Thyroid gland (tissue), 4 donors: ENCODE data around the gene MAGI2.

Experiments used
- CTCF ChIP-seq, 6 experiments: fragments of 200-600 bp in 3 of 6; fragments of 450-650 bp in 3 of 6; sonication (generic) in 3 of 6; IDR thresholded peaks; one replicate each; pipeline ENCODE4 v1.5.1; 2016 to 2019; ENCODE audit warnings: antibody characterized with exemption in 6 of 6, mild to moderate bottlenecking in 2 of 6, inconsistent platforms in 1 of 6, moderate library complexity in 1 of 6
- POLR2A ChIP-seq, 2 donors: fragments of 450-650 bp; IDR thresholded peaks; one replicate each; pipeline ENCODE4 v1.6.1; 2017; ENCODE audit warnings: antibody characterized with exemption in 2 of 2, mild to moderate bottlenecking in 2 of 2, moderate library complexity in 1 of 2

GRCh38 chr7:78167860-78168259 lies 1285.6 kb downstream of the MAGI2 start:
- TF ChIP-seq CTCF (IDR thresholded peaks at IDR 0.05) (no peak), POLR2A (IDR thresholded peaks at IDR 0.05) (no peak)
